ENCODE measurements around the gene TTC36.

DNA sequence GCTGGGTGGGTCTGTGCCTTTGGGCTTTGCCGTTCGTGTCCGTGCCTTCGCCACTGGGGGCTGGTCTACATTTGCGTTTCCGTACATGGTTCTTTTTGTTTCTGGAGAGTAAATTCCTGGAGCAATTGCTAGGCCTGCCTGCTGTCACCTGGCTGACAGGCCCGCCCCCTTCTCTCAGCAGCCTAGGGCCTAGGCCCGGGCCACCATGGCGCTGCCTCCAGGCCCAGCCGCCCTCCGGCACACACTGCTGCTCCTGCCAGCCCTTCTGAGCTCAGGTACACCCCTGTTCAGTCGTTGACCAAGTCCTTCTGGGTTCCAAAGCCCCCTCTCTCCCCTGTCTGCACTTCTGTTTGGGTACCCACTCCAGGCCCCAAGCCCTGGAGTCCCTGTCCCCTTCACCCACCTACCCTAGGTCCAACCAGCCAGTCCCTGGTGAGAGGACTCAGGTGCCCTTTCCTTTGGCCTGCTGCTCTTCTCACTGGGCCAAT, 4.4 kb downstream of the TTC36 start:
- TF ChIP-seq, protein P1, sequence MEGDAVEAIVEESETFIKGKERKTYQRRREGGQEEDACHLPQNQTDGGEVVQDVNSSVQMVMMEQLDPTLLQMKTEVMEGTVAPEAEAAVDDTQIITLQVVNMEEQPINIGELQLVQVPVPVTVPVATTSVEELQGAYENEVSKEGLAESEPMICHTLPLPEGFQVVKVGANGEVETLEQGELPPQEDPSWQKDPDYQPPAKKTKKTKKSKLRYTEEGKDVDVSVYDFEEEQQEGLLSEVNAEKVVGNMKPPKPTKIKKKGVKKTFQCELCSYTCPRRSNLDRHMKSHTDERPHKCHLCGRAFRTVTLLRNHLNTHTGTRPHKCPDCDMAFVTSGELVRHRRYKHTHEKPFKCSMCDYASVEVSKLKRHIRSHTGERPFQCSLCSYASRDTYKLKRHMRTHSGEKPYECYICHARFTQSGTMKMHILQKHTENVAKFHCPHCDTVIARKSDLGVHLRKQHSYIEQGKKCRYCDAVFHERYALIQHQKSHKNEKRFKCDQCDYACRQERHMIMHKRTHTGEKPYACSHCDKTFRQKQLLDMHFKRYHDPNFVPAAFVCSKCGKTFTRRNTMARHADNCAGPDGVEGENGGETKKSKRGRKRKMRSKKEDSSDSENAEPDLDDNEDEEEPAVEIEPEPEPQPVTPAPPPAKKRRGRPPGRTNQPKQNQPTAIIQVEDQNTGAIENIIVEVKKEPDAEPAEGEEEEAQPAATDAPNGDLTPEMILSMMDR (IDR thresholded peaks at IDR 0.05): no peak
- no peak for TF ChIP-seq ZFX (IDR thresholded peaks at IDR 0.05; ENCODE audit: borderline replicate concordance)

Measured in 22Rv1 (cell line).